ENCODE results near the gene GNG13. TPM values are rescaled to one million over a fixed set of nuclear protein-coding genes. Genes with fewer than 3 reads are reported as not detected.

The GNG13 gene
- total and polyA plus RNA-seq, 2 of the 4 experiments (the other 2 are of a cell fraction) = not detected

DNA sequence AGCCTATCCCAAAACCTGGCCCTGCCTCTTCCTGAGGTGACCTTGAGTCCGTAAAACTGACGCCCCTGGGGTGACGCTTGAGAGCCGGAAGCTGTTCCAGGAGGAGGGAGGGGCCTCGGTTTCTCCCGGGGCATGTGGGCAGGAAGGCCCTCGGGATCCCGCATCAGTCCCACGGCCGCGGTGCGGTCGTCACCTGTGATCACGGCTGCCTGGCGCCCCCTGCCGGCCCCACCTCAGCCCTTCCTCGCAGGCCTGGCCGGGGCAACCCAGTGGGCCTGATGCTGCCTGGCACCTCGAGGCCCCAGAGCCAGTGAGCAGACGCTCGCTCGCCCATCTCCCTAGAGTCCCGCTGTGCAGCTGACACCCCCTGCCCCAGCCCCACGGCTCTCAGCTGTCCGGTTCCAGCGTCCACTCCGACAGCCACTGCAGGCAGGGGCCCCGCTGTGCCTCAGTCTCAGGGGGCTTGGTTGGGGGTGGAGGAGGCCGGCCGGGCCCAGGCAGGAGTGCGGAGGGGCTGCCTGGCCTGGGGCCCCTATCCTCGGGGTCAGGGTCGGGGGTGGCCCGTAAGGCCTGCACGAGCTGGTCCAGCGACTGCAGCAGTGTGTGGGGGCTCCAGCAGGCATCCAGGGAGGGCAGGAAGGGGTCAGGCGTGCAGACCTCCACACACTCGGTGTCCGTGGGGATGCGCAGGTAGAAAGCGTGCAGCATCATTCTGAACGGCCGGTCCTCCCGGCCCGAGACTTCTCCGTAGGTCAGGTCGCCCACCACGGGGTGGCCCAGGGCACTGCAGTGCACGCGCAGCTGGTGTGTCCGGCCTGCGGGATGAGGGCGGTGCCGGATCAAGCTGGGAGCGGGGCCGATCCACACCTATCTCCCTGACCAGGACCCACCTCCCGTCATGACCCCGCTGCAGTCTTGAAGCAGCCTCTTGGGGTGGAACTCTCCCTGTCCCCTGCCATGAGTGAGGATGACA is 14.7 kb downstream of the GNG13 start (continued):
- TF ChIP-seq, protein P1, sequence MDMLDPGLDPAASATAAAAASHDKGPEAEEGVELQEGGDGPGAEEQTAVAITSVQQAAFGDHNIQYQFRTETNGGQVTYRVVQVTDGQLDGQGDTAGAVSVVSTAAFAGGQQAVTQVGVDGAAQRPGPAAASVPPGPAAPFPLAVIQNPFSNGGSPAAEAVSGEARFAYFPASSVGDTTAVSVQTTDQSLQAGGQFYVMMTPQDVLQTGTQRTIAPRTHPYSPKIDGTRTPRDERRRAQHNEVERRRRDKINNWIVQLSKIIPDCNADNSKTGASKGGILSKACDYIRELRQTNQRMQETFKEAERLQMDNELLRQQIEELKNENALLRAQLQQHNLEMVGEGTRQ (IDR thresholded peaks at IDR 0.05; ENCODE audit: low read depth, low read length) = peak; percentile 10; the same call in 1 of the 2 replicates

DNA sequence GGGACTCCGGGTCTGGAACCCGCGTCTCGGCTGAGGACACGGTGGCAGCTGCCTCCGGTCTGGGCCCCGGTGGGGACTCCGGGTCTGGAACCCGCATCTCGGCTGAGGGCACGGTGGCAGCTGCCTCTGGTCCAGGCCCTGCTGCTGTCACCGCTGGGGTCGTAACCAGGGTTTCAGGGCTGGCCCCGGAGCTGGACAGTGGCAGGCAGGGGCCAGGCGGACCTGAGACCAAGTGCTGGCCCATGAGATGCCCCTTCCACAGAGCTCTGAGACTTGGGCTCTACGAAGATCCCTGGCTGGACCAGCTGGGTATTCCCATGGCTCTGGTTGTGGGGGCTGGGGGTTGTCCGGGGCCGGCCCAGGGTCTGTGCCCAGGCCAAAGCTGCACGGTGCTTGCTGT is 16.1 kb downstream of the GNG13 start:
- Histone ChIP-seq H3K23ac (ENCODE audit: low read depth, low read length) (no peak overlapping the region), H2BK120ac (ENCODE audit: low read depth, low read length) (no peak overlapping the region), H4K20me1 (ENCODE audit: insufficient read depth, low read length) (peaks cover 25% of the 10 kb centered on the region), H4K91ac (ENCODE audit: insufficient read depth, low read depth, low read length) (no peak overlapping the region), H4K8ac (ENCODE audit: low read depth in 2 of 2, low read length in 2 of 2) (no peak overlapping the region), H3K9me3 (ENCODE audit: control insufficient read depth, insufficient read depth, low read length) (no peaks in the 10 kb centered on the region), H3K4me1 (ENCODE audit: control insufficient read depth, insufficient read depth, low read length) (peaks cover 15% of the 10 kb centered on the region; the same call in 1 of the 2 replicates), H2AK9ac (replicated peaks; ENCODE audit: low read depth, low read length, poor library complexity) (no peak overlapping the region), H2BK5ac (ENCODE audit: low read depth, low read length, poor library complexity, severe bottlenecking) (no peak overlapping the region), H3K9me1 (ENCODE audit: insufficient read depth, low read length) (no peaks in the 10 kb centered on the region), H2BK20ac (ENCODE audit: low read depth, low read length) (no peak overlapping the region), H3K56ac (ENCODE audit: extremely low read depth, insufficient read depth, low read length) (no peak overlapping the region), H3K4me3 (ENCODE audit: insufficient read depth, low read depth, low read length) (no peak overlapping the region), H3K27ac (ENCODE audit: insufficient read depth, low read length) (no peak overlapping the region), H3K79me1 (ENCODE audit: low read depth in 1 of 2, low read length in 2 of 2) (peaks cover 4 to 30% of the 10 kb centered on the region in 2 experiments; a peak in 2 of 4 replicates), H2AK5ac (ENCODE audit: low read depth, low read length) (no peak overlapping the region), H3K4me2 (ENCODE audit: low read depth, low read length) (no peak overlapping the region), H2BK15ac (ENCODE audit: low read depth, low read length) (no peak overlapping the region), H4K5ac (ENCODE audit: low read depth, low read length) (no peak overlapping the region), H3K14ac (replicated peaks; ENCODE audit: low read depth, low read length) (no peak overlapping the region), H3K4ac (ENCODE audit: low read depth, low read length) (no peak overlapping the region), H3K18ac (ENCODE audit: low read depth, low read length) (no peak overlapping the region), H3K9ac (ENCODE audit: low read depth, low read length) (no peak overlapping the region), H3K27me3 (ENCODE audit: control insufficient read depth, insufficient read depth, low read length) (peaks cover 5% of the 10 kb centered on the region; the same call in 1 of the 2 replicates), H2AFZ (replicated peaks; ENCODE audit: low read length, poor library complexity) (no peak overlapping the region), H3K36me3 (ENCODE audit: control insufficient read depth, insufficient read depth, low read length) (peaks cover 10% of the 10 kb centered on the region; the same call in 1 of the 2 replicates)
- DNase-seq = no peak
- in situ Hi-C loops (cut with MboI; ENCODE audit: low sequenced_read_pairs) = no loop called here
- intact Hi-C loops (cut with micrococcal nuclease) = no loop called here
- no TSS peak for BruUV-seq (replicated peaks)
- no peak for TF ChIP-seq FOS (IDR thresholded peaks at IDR 0.05; ENCODE audit: low read depth, low read length)
- no peak for TF ChIP-seq MAFK (IDR thresholded peaks at IDR 0.05; ENCODE audit: low read depth, low read length)
- no peak for TF ChIP-seq SMC3 (IDR thresholded peaks at IDR 0.05; ENCODE audit: low read depth, low read length)
- TF ChIP-seq, protein P1 (IDR thresholded peaks at IDR 0.05; ENCODE audit: low read depth, low read length) = no peak
- TF ChIP-seq POLR2A (IDR thresholded peaks at IDR 0.05; ENCODE audit: low read depth, low read length) = no peak
- TF ChIP-seq RFX5 (IDR thresholded peaks at IDR 0.05; ENCODE audit: low read depth, low read length) = no peak
- no peak for TF ChIP-seq MAZ (IDR thresholded peaks at IDR 0.05; ENCODE audit: borderline replicate concordance, low read depth, low read length)
- TF ChIP-seq, protein P2, sequence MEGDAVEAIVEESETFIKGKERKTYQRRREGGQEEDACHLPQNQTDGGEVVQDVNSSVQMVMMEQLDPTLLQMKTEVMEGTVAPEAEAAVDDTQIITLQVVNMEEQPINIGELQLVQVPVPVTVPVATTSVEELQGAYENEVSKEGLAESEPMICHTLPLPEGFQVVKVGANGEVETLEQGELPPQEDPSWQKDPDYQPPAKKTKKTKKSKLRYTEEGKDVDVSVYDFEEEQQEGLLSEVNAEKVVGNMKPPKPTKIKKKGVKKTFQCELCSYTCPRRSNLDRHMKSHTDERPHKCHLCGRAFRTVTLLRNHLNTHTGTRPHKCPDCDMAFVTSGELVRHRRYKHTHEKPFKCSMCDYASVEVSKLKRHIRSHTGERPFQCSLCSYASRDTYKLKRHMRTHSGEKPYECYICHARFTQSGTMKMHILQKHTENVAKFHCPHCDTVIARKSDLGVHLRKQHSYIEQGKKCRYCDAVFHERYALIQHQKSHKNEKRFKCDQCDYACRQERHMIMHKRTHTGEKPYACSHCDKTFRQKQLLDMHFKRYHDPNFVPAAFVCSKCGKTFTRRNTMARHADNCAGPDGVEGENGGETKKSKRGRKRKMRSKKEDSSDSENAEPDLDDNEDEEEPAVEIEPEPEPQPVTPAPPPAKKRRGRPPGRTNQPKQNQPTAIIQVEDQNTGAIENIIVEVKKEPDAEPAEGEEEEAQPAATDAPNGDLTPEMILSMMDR (conservative IDR thresholded peaks at IDR 0.05; ENCODE audit: low read depth, low read length) = no peak
- no peak for TF ChIP-seq MXI1 (IDR thresholded peaks at IDR 0.05; ENCODE audit: borderline replicate concordance, low read depth, low read length)
- TF ChIP-seq RCOR1 (IDR thresholded peaks at IDR 0.05; ENCODE audit: insufficient replicate concordance, low read length) = no peak
- TF ChIP-seq CEBPB (IDR thresholded peaks at IDR 0.05; ENCODE audit: low read depth, low read length) = no peak
- no peak for TF ChIP-seq RAD21 (IDR thresholded peaks at IDR 0.05; ENCODE audit: low read length)
- no peak for ATAC-seq (ENCODE audit: low read depth)
- POLR2A ChIA-PET (ENCODE audit: unreplicated experiment) = no interaction called here
- 89% methylated on average over 13 of the region's 19 CpGs; no CpG with 5 or more reads in 1 of the 2 experiments for WGBS, 2 experiments (ENCODE audit: extremely low coverage in 2 of 2, insufficient read length in 1 of 2)
- dilution Hi-C loops (cut with HindIII; ENCODE audit: low sequenced_read_pairs, unreplicated experiment) = no loop called here
- CTCF ChIA-PET = interaction anchor here (1.4 kb wide), 1 partner anchor 72 kb away, joined by 6 read pairs; no protein-coding TSS in a partner anchor

All from IMR-90 (cell line).